CD4-positive, CD25-positive, alpha-beta regulatory T cell (primary cell): Measurements from ENCODE around the gene ABHD1. TPM values are rescaled to one million over a fixed set of nuclear protein-coding genes. Genes with fewer than 3 reads are reported as not detected.
A peak's percentile ranks its signal among the peaks of the same experiment; 100 is the strongest.
"Not testable (repeated sequence)": the region's sequence is repeated elsewhere in the genome, so short reads cannot be mapped to it uniquely, and the experiment has no call there.

Source experiments
- ATAC-seq, 2 donors: fragments of 150-1000 bp; cut with Tn5 transposase; one replicate each; pipeline ENCODE4 v1.10.0; 2021; ENCODE audit warnings: low read depth in 2 of 2, moderate number of reproducible peaks in 2 of 2, moderate library complexity in 1 of 2
- DNase-seq, 3 donors: peaks; one replicate each; pipeline versions ENCODE4 v3.0.0 to v3.0.0-alpha.2; 2012 to 2022; ENCODE audit warnings: mixed read lengths in 1 of 3
- H3K27ac ChIP-seq: one replicate; pipeline ENCODE4 v1.7.0; 2013; ENCODE audit warnings: mild to moderate bottlenecking, low read length; ENCODE audit not compliant: insufficient read depth, poor library complexity, severe bottlenecking
- H3K27me3 ChIP-seq: one replicate; pipeline ENCODE4 v1.7.0; 2013; ENCODE audit warnings: low read length; ENCODE audit not compliant: control insufficient read depth, insufficient read depth
- H3K36me3 ChIP-seq: one replicate; pipeline ENCODE4 v1.7.0; 2013; ENCODE audit warnings: mild to moderate bottlenecking, low read length, moderate library complexity; ENCODE audit not compliant: control insufficient read depth, insufficient read depth
- H3K4me1 ChIP-seq: 2 replicates; pipeline ENCODE4 v1.7.0; 2013; ENCODE audit warnings: mild to moderate bottlenecking, low read length; ENCODE audit not compliant: insufficient read depth, control insufficient read depth, poor library complexity, severe bottlenecking
- H3K4me3 ChIP-seq: one replicate; pipeline ENCODE4 v1.7.0; 2013; ENCODE audit warnings: low read depth, mild to moderate bottlenecking, low read length, moderate library complexity
- H3K9me3 ChIP-seq, 2 experiments: 1 replicate in 1 of 2; 2 replicates in 1 of 2; pipeline ENCODE4 v1.7.0; 2013; ENCODE audit warnings: low read length in 2 of 2, mild to moderate bottlenecking in 1 of 2, moderate library complexity in 1 of 2; ENCODE audit not compliant: control insufficient read depth in 2 of 2
- H3K27ac Mint-ChIP-seq, 3 donors: one replicate each; pipeline ENCODE4 v1.8.0; 2020 to 2022; ENCODE audit warnings: mild to moderate bottlenecking in 3 of 3, mixed read lengths in 3 of 3, moderate library complexity in 2 of 3
- H3K27me3 Mint-ChIP-seq: one replicate; pipeline ENCODE4 v1.8.0; 2022; ENCODE audit warnings: mild to moderate bottlenecking, mixed read lengths
- H3K36me3 Mint-ChIP-seq: one replicate; pipeline ENCODE4 v1.8.0; 2020; ENCODE audit warnings: mixed read lengths
- H3K4me1 Mint-ChIP-seq, 4 donors: one replicate each; pipeline ENCODE4 v1.8.0; 2020 to 2022; ENCODE audit warnings: mixed read lengths in 4 of 4, mild to moderate bottlenecking in 1 of 4
- H3K4me3 Mint-ChIP-seq, 4 donors: one replicate each; pipeline ENCODE4 v1.8.0; 2020 to 2022; ENCODE audit warnings: mild to moderate bottlenecking in 4 of 4, mixed read lengths in 4 of 4, moderate library complexity in 3 of 4
- H3K9me3 Mint-ChIP-seq, 7 donors: one replicate each; pipeline ENCODE4 v1.8.0; 2020 to 2022; ENCODE audit warnings: mixed read lengths in 7 of 7, mild to moderate bottlenecking in 3 of 7, moderate library complexity in 2 of 7
- polyA plus RNA-seq, 4 donors: library from polyadenylated mRNA; unstranded; fragments of 300-500 nt; fragmentation: Illumina TruSeq; gene quantifications; one replicate each; pipeline ENCODE4 v1.2.3, GENCODE V29; 2021
- total RNA-seq: library from RNA; stranded (reverse); gene quantifications from one replicate; pipeline ENCODE4 v1.2.3, GENCODE V29; 2022

The ABHD1 gene
- total and polyA plus RNA-seq, 5 donors from 2014 or later, result 0.21 to 1.7 (median 0.89) TPM

DNA sequence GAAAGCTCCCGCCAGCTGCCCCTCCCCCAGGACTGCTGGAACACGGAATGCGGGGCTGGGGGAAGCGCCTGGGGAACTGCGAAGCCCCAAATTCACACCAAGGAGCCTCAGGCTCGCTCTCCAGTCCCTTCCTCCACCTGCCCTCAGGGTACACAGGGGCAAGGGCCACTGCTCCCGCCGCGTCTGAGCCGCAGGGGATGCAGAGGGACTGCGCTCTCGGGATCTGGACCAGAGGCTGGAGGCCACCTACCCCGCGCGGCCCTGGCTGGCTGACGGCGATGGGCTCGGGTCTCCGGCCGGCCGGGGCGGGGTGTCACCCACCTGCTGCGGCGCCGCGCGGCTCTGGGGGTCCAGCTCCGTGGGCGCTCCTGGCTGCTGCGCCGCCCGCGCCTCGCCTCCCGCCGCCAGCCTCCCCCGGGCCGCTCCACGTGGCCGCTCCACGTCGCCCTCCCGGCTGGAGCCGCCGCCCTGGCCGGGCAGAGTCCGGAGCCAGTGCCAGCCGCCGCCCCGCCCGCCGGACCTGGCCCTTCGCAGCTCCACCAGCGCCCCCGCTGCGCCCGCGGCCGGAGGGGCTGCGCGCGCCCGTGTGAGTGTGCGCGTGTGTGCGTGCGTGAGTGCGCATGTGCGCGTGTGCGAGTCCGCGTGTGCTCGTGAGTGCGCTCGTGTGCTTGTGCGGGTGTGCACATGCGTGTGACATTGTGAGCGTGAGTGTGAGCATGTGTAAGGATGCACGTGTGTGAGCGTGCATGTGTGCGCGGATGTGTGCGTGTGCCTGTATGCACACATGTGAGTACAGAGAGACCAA lies 4.9 kb upstream of the ABHD1 start, which contains the start of gene CGREF1:
Gene CGREF1, minus strand, starts transcription at position 604 of the 805 bp plus-strand sequence. CDS start 14,762 bp downstream, outside the sequence.
- H3K36me3 Mint-ChIP-seq, result no peaks in the 10 kb centered on the region
- Histone ChIP-seq H3K27ac (no peak within 1 kb of the TSS), H3K4me3 (peak within 1 kb of the TSS; percentile 15), H3K4me1 (peaks cover 17% of the 10 kb centered on the region), H3K36me3 (no peaks in the 10 kb centered on the region), H3K9me3 (no peaks in the 10 kb centered on the region), H3K27me3 (peaks cover 9% of the 10 kb centered on the region)
- H3K27ac Mint-ChIP-seq, result peak within 1 kb of the TSS in 1 of 3 donors; percentile 38
- H3K27me3 Mint-ChIP-seq, result peaks cover 57% of the 10 kb centered on the region
- DNase-seq (peak in 1 of 3 donors; percentile 21), ATAC-seq (no peak)
- peaks cover 0 to 2% (median 0%) of the 10 kb centered on the region in 7 donors for H3K9me3 Mint-ChIP-seq
- H3K4me3 Mint-ChIP-seq, result peak within 1 kb of the TSS in 3 of 4 donors; percentile 73 to 82 (median 77)
- peaks cover 5 to 27% (median 8%) of the 10 kb centered on the region in 4 donors for H3K4me1 Mint-ChIP-seq

DNA sequence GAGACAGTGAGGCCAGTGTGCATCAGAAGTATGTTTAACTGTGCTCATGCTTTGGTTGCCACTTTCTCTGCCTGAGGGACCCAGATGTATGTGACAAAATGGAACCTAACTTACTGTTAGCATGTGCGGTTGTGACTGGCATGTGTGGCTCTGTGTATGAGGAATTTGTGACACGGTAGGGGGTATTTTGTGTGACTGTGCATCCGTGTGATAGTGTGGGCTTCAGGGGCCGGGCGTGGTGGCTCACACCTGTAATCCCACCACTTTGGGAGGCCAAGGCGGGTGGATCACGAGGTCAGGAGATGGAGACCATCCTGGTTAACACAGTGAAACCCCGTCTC lies 4.3 kb upstream of the ABHD1 start:
- H3K4me3 ChIP-seq, result peak overlapping the region; percentile 15
- peaks cover 52% of the 10 kb centered on the region for H3K27me3 Mint-ChIP-seq
- H3K4me1 Mint-ChIP-seq, result peaks cover 5 to 32% (median 8%) of the 10 kb centered on the region in 4 donors
- H3K27me3 ChIP-seq, H3K9me3 Mint-ChIP-seq, H3K9me3 ChIP-seq, H3K36me3 Mint-ChIP-seq, ATAC-seq, DNase-seq, H3K36me3 ChIP-seq, H3K27ac ChIP-seq: not testable (repeated sequence)
- peaks cover 22% of the 10 kb centered on the region for H3K4me1 ChIP-seq
- H3K4me3 Mint-ChIP-seq, result peak overlapping the region in 3 of 4 donors; percentile 73 to 82 (median 77)
- peak overlapping the region in 1 of 3 donors; percentile 38 for H3K27ac Mint-ChIP-seq

- Histone ChIP-seq H3K4me3 (no peak overlapping the region), H3K27me3 (peaks cover 9% of the 10 kb centered on the region), H3K4me1 (peaks cover 22% of the 10 kb centered on the region), H3K9me3 (no peaks in the 10 kb centered on the region), H3K27ac (no peak overlapping the region), H3K36me3 (no peaks in the 10 kb centered on the region)
- no peak for ATAC-seq
- Mint-ChIP-seq H3K27ac (no peak overlapping the region), H3K9me3 (peaks cover 0 to 2% (median 0%) of the 10 kb centered on the region in 7 donors), H3K27me3 (peaks cover 35% of the 10 kb centered on the region), H3K4me1 (peaks cover 5 to 32% (median 8%) of the 10 kb centered on the region in 4 donors), H3K36me3 (no peaks in the 10 kb centered on the region), H3K4me3 (peak overlapping the region; percentile 5 to 90 (median 48))
- DNase-seq, result no peak
Measured at GRCh38 chr2:27121906-27122305, 1.7 kb upstream of the ABHD1 start.

DNA sequence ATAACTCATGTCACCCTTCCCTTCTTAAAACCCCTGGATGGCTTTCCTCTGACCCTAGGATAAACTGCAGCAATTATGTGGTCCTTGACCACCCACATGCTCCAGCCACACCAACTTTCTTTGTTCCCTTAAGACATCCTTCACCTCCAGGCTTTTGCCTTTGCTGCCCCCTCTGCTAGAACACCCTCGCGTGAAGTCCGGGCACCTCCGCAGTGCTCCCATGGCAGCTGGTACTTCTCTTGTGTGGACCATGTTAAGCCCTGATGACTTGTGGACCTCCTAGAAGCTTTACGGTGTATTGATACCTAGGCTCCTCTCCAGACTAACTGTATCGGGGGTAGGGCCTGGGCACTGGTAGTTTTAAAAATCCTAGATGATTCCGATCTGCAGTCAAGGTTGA lies 824 bp upstream of the ABHD1 start:
- Histone ChIP-seq H3K27me3 (peaks cover 9% of the 10 kb centered on the region), H3K9me3 (no peaks in the 10 kb centered on the region), H3K4me3 (peak overlapping the region; percentile 91), H3K4me1 (peaks cover 22% of the 10 kb centered on the region), H3K27ac (no peak overlapping the region), H3K36me3 (no peaks in the 10 kb centered on the region)
- Mint-ChIP-seq H3K4me1 (peaks cover 5 to 32% (median 8%) of the 10 kb centered on the region in 4 donors), H3K27me3 (peaks cover 26% of the 10 kb centered on the region), H3K4me3 (peak overlapping the region; percentile 86 to 92 (median 91)), H3K27ac (peak overlapping the region; percentile 83 to 88 (median 88)), H3K36me3 (no peaks in the 10 kb centered on the region), H3K9me3 (peaks cover 0 to 2% (median 0%) of the 10 kb centered on the region in 7 donors)
- ATAC-seq, result no peak
- DNase-seq, result no peak

DNA sequence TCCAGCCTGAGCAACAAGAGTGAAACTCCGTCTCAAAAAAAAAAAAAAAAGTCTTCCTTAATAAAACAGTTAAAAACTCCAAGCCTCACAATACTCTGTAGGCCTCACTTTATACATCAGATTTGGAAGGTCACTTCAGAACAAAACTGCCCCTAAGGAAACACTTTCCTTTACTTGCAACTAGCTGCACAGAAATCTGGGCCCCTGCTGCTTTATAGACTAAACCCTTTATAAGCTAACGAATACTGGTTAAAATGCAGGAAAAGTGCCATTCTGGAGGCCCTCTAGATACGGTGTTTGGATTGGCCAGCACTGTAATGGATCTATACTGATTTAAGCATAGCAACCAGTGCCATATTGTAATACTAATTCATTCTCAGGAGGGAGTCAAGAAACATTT lies 1.5 kb downstream of the ABHD1 start:
- Histone ChIP-seq H3K27me3 (peaks cover 2% of the 10 kb centered on the region), H3K36me3 (peaks cover 6% of the 10 kb centered on the region), H3K9me3 (no peaks in the 10 kb centered on the region), H3K4me1 (peaks cover 16% of the 10 kb centered on the region), H3K27ac (no peak overlapping the region), H3K4me3 (no peak overlapping the region)
- H3K27ac Mint-ChIP-seq, result peak overlapping the region in 1 of 3 donors; percentile 71
- H3K4me1 Mint-ChIP-seq, result peaks cover 5 to 28% (median 7%) of the 10 kb centered on the region in 4 donors
- DNase-seq (no peak), ATAC-seq (no peak)
- H3K9me3 Mint-ChIP-seq, result peaks cover 0 to under 1% (median 0%) of the 10 kb centered on the region in 7 donors
- peak overlapping the region in 3 of 4 donors; percentile 6 to 64 (median 50) for H3K4me3 Mint-ChIP-seq
- peaks cover 12% of the 10 kb centered on the region for H3K36me3 Mint-ChIP-seq
- peaks cover 8% of the 10 kb centered on the region for H3K27me3 Mint-ChIP-seq

GRCh38 chr2:27126252-27126710 lies 2.7 kb downstream of the ABHD1 start:
- H3K27ac ChIP-seq, result no peak overlapping the region
- H3K4me1 Mint-ChIP-seq, result peaks cover 5 to 35% (median 8%) of the 10 kb centered on the region in 4 donors
- ATAC-seq, result no peak
- no peaks in the 10 kb centered on the region for H3K27me3 Mint-ChIP-seq
- H3K4me3 Mint-ChIP-seq, result peak overlapping the region in 2 of 4 donors; percentile 2 to 61
- DNase-seq, result no peak
- H3K36me3 Mint-ChIP-seq, result peaks cover 18% of the 10 kb centered on the region
- H3K27me3 ChIP-seq, result no peaks in the 10 kb centered on the region
- H3K4me3 ChIP-seq, result no peak overlapping the region
- peaks cover 16% of the 10 kb centered on the region for H3K4me1 ChIP-seq
- peaks cover 0 to 1% (median 0%) of the 10 kb centered on the region in 7 donors for H3K9me3 Mint-ChIP-seq
- peaks cover 17% of the 10 kb centered on the region for H3K36me3 ChIP-seq
- no peaks in the 10 kb centered on the region for H3K9me3 ChIP-seq
- no peak overlapping the region for H3K27ac Mint-ChIP-seq

DNA sequence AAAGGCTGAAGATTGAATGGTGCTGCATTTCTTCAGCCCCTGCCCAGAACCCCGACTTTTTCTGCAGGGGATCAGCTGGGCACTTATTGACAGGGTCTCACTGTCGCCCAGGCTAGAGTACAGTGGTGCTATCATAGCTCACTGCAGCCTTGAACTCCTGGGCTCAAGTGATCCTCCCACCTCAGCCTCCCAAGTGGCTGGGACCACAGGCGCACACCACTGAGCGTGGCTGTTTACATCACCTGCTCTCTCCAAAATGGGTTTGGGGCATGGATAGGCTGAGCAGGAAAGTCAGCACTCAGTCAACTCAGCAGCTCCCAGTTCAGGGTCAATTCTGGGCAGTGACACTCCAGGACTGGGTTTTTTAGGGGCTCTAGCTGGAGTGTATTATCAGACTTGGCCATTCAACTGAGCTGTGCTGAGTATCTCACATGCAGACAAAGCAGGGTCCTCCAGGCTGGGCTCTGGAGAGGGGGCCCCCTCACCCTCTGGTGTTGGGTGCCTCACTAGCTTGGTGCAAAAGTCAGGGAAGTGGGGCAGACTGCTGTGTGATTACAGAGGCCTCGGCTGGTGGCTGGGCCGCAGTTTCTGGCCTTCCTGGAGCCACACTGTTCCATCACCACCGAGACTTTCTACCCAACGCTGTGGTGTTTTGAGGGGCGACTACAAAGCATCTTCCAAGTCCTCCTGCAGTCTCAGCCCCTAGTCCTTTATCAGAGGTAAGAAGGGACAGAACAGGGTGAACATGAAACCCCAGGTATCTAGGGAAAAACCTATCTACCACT lies 4.5 kb downstream of the ABHD1 start:
- peaks cover 0 to 35% (median 8%) of the 10 kb centered on the region in 4 donors for H3K4me1 Mint-ChIP-seq

More for the DNA sequence above, 4.5 kb downstream of the ABHD1 start:
- Mint-ChIP-seq H3K9me3 (peaks cover 0 to 1% (median 0%) of the 10 kb centered on the region in 7 donors), H3K27ac (no peak overlapping the region), H3K36me3 (peaks cover 18% of the 10 kb centered on the region), H3K27me3 (no peaks in the 10 kb centered on the region), H3K4me3 (peak overlapping the region in 1 of 4 donors; percentile 61)
- H3K4me1 ChIP-seq, result peaks cover 18% of the 10 kb centered on the region
- H3K27me3 ChIP-seq, result no peaks in the 10 kb centered on the region
- no peak overlapping the region for H3K4me3 ChIP-seq
- H3K36me3 ChIP-seq, result peaks cover 29% of the 10 kb centered on the region
- ATAC-seq (no peak), DNase-seq (no peak)
- H3K27ac ChIP-seq, result no peak overlapping the region
- no peaks in the 10 kb centered on the region for H3K9me3 ChIP-seq
